ENCODE results near the gene UBTD1.
"Not testable (repeated sequence)": the region's sequence is repeated elsewhere in the genome, so short reads cannot be mapped to it uniquely, and the experiment has no call there.

Gene UBTD1

DNA sequence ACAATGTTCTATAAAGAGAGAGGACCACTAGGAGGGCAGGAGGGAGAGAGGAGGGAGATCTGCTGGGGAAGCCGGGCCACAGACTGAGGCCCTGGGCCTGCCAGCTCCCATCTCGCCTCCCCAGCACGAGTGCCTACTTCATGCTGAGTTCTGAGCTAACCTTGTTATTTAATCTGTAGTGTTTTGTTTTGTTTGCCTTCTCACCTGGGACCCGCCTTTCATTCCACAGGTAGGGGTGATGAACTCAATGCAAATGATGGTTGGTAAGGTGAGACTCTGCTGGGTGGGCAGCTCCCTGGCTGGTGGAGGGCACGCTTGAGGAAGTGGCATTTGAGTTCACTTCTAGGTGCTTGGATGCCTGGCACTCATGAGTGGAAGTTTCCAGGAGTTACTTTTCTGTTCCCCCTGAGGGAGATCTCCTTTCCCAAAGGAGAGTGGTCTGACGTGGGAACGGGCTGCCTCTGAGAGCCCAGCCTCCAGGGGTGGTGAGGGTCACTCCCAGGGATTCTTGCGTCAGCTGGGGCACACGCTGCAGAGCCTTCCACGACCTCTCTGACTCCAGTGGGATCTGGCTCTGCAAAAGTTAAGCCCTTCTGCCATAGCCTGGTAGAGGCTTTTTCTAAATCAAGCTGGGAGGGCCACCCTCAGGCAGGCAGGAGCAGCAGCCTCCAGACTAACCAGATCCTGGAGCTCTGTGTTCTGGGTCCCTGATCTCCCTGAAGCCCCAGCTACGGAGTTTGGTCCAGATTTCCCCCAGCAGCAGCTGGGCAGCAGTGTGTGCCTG lies 22.4 kb downstream of the UBTD1 start:
- TF ChIP-seq, protein P1, sequence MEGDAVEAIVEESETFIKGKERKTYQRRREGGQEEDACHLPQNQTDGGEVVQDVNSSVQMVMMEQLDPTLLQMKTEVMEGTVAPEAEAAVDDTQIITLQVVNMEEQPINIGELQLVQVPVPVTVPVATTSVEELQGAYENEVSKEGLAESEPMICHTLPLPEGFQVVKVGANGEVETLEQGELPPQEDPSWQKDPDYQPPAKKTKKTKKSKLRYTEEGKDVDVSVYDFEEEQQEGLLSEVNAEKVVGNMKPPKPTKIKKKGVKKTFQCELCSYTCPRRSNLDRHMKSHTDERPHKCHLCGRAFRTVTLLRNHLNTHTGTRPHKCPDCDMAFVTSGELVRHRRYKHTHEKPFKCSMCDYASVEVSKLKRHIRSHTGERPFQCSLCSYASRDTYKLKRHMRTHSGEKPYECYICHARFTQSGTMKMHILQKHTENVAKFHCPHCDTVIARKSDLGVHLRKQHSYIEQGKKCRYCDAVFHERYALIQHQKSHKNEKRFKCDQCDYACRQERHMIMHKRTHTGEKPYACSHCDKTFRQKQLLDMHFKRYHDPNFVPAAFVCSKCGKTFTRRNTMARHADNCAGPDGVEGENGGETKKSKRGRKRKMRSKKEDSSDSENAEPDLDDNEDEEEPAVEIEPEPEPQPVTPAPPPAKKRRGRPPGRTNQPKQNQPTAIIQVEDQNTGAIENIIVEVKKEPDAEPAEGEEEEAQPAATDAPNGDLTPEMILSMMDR (IDR thresholded peaks at IDR 0.05; ENCODE audit: low read depth, low read length) = no peak
- no peak for DNase-seq (ENCODE audit: extremely low read depth, low read depth)

DNA sequence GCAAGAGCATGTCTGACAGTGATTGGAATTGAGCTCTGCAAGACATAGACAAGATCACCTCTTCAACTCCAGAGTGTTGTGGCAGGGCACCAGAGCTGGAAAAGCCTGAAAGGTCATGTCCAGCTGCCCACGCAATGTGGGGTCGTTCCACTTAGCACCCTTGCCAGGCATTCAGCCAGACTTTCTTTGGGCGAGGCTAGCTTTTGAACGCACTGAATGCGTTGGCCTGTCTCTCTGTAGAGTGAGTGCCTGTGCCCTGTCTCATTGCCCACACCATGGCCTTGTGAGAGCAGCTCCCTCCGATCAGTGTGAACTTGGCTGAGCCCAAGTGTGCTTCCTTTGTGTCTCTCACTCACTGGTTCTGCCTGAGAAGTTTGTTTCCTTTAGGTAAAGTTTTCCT lies 23.3 kb downstream of the UBTD1 start:
- TF ChIP-seq, protein P1 (IDR thresholded peaks at IDR 0.05; ENCODE audit: low read depth, low read length) = no peak
- DNase-seq (ENCODE audit: extremely low read depth, low read depth) = no peak

DNA sequence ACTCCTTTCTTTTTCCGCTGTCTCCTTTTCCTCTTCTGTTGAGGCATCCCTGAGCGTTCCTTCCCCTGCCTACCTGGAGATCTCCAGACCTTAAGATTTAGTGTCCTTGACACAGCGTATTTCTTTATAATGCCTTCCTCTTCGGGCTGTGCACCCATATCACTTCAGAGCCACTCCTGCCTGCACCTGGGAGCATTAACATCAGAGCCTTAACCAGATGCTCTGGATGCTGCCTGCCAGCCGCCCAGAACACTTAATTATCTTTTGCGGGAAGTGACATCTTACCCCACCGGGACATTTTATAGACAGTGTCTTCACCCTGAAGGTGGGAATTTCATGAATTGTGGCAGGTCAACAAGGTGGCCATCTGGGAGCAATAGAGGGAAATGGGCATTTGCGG lies 24.2 kb downstream of the UBTD1 start:
- DNase-seq (ENCODE audit: extremely low read depth, low read depth) = no peak
- TF ChIP-seq, protein P1 (IDR thresholded peaks at IDR 0.05; ENCODE audit: low read depth, low read length) = no peak

DNA sequence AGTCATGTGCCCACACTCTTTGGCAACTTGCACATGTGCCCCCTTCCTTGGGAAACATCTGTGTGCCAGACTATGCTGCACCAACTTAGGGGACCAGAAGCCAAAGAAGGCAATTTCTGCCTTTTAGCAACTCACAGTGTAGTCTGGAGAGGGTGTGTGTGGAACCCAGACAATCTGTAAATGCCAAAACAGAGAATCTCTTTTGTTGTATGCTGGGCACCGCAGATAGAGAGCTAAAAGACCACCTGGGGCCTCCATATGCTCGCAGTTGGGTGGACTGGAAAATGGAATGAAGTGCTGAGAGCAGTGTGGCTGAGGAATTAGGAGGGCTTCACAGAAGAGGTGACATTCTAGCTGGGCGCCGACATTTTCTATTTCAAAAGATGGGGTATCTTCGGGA lies 26.4 kb downstream of the UBTD1 start:
- TF ChIP-seq, protein P1 (IDR thresholded peaks at IDR 0.05; ENCODE audit: low read depth, low read length) = no peak
- no peak for DNase-seq (ENCODE audit: extremely low read depth, low read depth)

GRCh38 chr10:97525683-97526110 lies 27.0 kb downstream of the UBTD1 start:
- no peak for DNase-seq (ENCODE audit: extremely low read depth, low read depth)
- TF ChIP-seq, protein P1 (IDR thresholded peaks at IDR 0.05; ENCODE audit: low read depth, low read length) = no peak

GRCh38 chr10:97528876-97529275 lies 30.2 kb downstream of the UBTD1 start:
- DNase-seq (ENCODE audit: extremely low read depth, low read depth) = not testable (repeated sequence)

GRCh38 chr10:97529685-97530465 lies 31.2 kb downstream of the UBTD1 start:
- DNase-seq (ENCODE audit: extremely low read depth, low read depth) = no peak
- TF ChIP-seq, protein P1 (IDR thresholded peaks at IDR 0.05; ENCODE audit: low read depth, low read length) = no peak
